ENCODE measurements around the gene UGDH.

The UGDH gene

GRCh38 chr4:39527296-39528060, at the start of gene UGDH (continued):
- no peak for TF ChIP-seq ZNF677 (tag by site-specific recombination; IDR thresholded peaks at IDR 0.05)
- TF ChIP-seq BCL6B (tag by site-specific recombination; IDR thresholded peaks at IDR 0.05): no peak
- peak; percentile 56; the same call in 1 of the 2 replicates for TF ChIP-seq OVOL3 (tag by site-specific recombination; IDR thresholded peaks at IDR 0.05)
- no peak for TF ChIP-seq ZNF426 (tag by site-specific recombination; IDR thresholded peaks at IDR 0.05)
- TF ChIP-seq KLF17 (tag by site-specific recombination; IDR thresholded peaks at IDR 0.05): peak; percentile 36
- TF ChIP-seq ZNF843 (tag by site-specific recombination; IDR thresholded peaks at IDR 0.05): no peak
- TF ChIP-seq ZNF629 (tag by site-specific recombination; IDR thresholded peaks at IDR 0.05): 0 out of 2 replicates have a peak, but pooled peaks have one; percentile 34
- no peak for TF ChIP-seq ZNF530 (tag by site-specific recombination; IDR thresholded peaks at IDR 0.05; ENCODE audit: low read depth)
- no peak for TF ChIP-seq HOXC10 (CRISPR knock-in tag; IDR thresholded peaks at IDR 0.05)
- TF ChIP-seq ZNF521 (tag by site-specific recombination; IDR thresholded peaks at IDR 0.05): no peak
- TF ChIP-seq ZNF184 (tag by site-specific recombination; IDR thresholded peaks at IDR 0.05): no peak; the same call in 1 of the 2 replicates
- no peak for TF ChIP-seq ZBTB44 (tag by site-specific recombination; IDR thresholded peaks at IDR 0.05)
- TF ChIP-seq ZNF404 (tag by site-specific recombination; IDR thresholded peaks at IDR 0.05): no peak
- TF ChIP-seq ZNF514 (tag by site-specific recombination; IDR thresholded peaks at IDR 0.05): no peak
- TF ChIP-seq BCL11A (tag by site-specific recombination; IDR thresholded peaks at IDR 0.05; ENCODE audit: low read depth): peak; percentile 44; the same call in 1 of the 2 replicates
- TF ChIP-seq ZNF335 (tag by site-specific recombination; conservative IDR thresholded peaks at IDR 0.05): peak; percentile 84
- peak; percentile 87 for TF ChIP-seq ZFHX2 (tag by site-specific recombination; conservative IDR thresholded peaks at IDR 0.05)
- peak; percentile 35; the same call in 1 of the 2 replicates for TF ChIP-seq ZBTB1 (tag by site-specific recombination; IDR thresholded peaks at IDR 0.05)
- TF ChIP-seq ZNF660 (tag by site-specific recombination; IDR thresholded peaks at IDR 0.05): peak; percentile 36
- no peak for TF ChIP-seq ZNF433 (tag by site-specific recombination; IDR thresholded peaks at IDR 0.05; ENCODE audit: low read depth)
- peak; percentile 93 for TF ChIP-seq SP3 (tag by site-specific recombination; IDR thresholded peaks at IDR 0.05)
- peak; percentile 71; the same call in 1 of the 2 replicates for TF ChIP-seq ZBTB7A (tag by site-specific recombination; IDR thresholded peaks at IDR 0.05; ENCODE audit: low read depth)
- peak; percentile 55 for TF ChIP-seq ZNF518A (tag by site-specific recombination; conservative IDR thresholded peaks at IDR 0.05; ENCODE audit: low read depth)
- 0 out of 2 replicates have a peak, but pooled peaks have one; percentile 20 for TF ChIP-seq GLI4 (tag by site-specific recombination; IDR thresholded peaks at IDR 0.05)
- no peak for TF ChIP-seq SCRT2 (tag by site-specific recombination; IDR thresholded peaks at IDR 0.05)
- 0 out of 2 replicates have a peak, but pooled peaks have one; percentile 14 for TF ChIP-seq ZNF391 (tag by site-specific recombination; IDR thresholded peaks at IDR 0.05; ENCODE audit: borderline replicate concordance, low read depth)
- TF ChIP-seq ZNF302 (tag by site-specific recombination; IDR thresholded peaks at IDR 0.05; ENCODE audit: low read depth): no peak
- TF ChIP-seq ZBTB21 (tag by site-specific recombination; IDR thresholded peaks at IDR 0.05): no peak
- peak; percentile 96 for TF ChIP-seq ZBTB26 (tag by site-specific recombination; optimal IDR thresholded peaks at IDR 0.05)
- TF ChIP-seq ZNF529 (tag by site-specific recombination; IDR thresholded peaks at IDR 0.05; ENCODE audit: insufficient replicate concordance): no peak
